HepG2 (cell line): ENCODE measurements around the gene CYB5A. TPM values are rescaled to one million over a fixed set of nuclear protein-coding genes. Genes with fewer than 3 reads are reported as not detected.

ENCODE experiments used
- AGO1 ChIP-seq: fragments of 200-400 bp; formaldehyde crosslinking; IDR thresholded peaks from 2 replicates; pipeline ENCODE4 v1.6.1; 2017; ENCODE audit warnings: mild to moderate bottlenecking, low read depth, low read length, moderate library complexity; ENCODE audit not compliant: poor library complexity, severe bottlenecking
- ARNT2 ChIP-seq: sonication (generic); formaldehyde crosslinking; IDR thresholded peaks from 2 replicates; pipeline ENCODE4 v1.8.0; 2022; ENCODE audit warnings: mild to moderate bottlenecking, low read depth, missing genetic modification reagents, moderate library complexity
- ATF2 ChIP-seq: sonication (generic); formaldehyde crosslinking; IDR thresholded peaks from 2 replicates; pipeline ENCODE4 v1.4.0; 2020; ENCODE audit warnings: missing genetic modification reagents
- CCDC6 ChIP-seq: sonication (generic); formaldehyde crosslinking; IDR thresholded peaks from 2 replicates; pipeline ENCODE4 v1.8.1; 2022; ENCODE audit warnings: mild to moderate bottlenecking, missing genetic modification reagents, moderate library complexity
- CEBPB ChIP-seq: IDR thresholded peaks from 2 replicates; pipeline ENCODE4 v1.6.1; 2011; ENCODE audit warnings: low read depth, low read length, improper control_type of control experiment, borderline replicate concordance
- ELF1 ChIP-seq: sonication (generic); formaldehyde crosslinking; IDR thresholded peaks from 2 replicates; pipeline ENCODE4 v1.4.0; 2020; ENCODE audit warnings: missing genetic modification reagents
- KDM6A ChIP-seq: IDR thresholded peaks from 2 replicates; pipeline ENCODE4 v1.6.1; 2016; ENCODE audit warnings: low read depth
- LCORL ChIP-seq, 2 experiments: fragments of 450-650 bp in 1 of 2; sonication (generic) in 1 of 2; formaldehyde crosslinking in 1 of 2; IDR thresholded peaks; 2 replicates each; pipeline versions ENCODE4 v1.5.0 to v1.6.1; 2017 to 2020; ENCODE audit warnings: antibody characterized with exemption in 1 of 2, missing genetic modification reagents in 1 of 2
- SMARCC2 ChIP-seq: fragments of 450-650 bp; IDR thresholded peaks from 2 replicates; pipeline ENCODE4 v1.6.1; 2017; ENCODE audit warnings: antibody characterized with exemption, mild to moderate bottlenecking
- TEAD3 ChIP-seq: optimal IDR thresholded peaks from 2 replicates; pipeline ENCODE3; 2016; ENCODE audit warnings: borderline replicate concordance
- THAP7 ChIP-seq: sonication (generic); formaldehyde crosslinking; IDR thresholded peaks from 2 replicates; pipeline ENCODE4 v1.8.1; 2023; ENCODE audit warnings: mild to moderate bottlenecking, missing genetic modification reagents
- TOPORS ChIP-seq: sonication (generic); formaldehyde crosslinking; IDR thresholded peaks from 2 replicates; pipeline ENCODE4 v1.8.0; 2023; ENCODE audit warnings: mild to moderate bottlenecking, missing genetic modification reagents
- XBP1 ChIP-seq: sonication (generic); formaldehyde crosslinking; IDR thresholded peaks from 2 replicates; pipeline ENCODE4 v1.5.0; 2020; ENCODE audit warnings: missing genetic modification reagents
- YY1 ChIP-seq: IDR thresholded peaks from 2 replicates; pipeline ENCODE4 v1.6.1; 2011; ENCODE audit warnings: low read length, low read depth, moderate library complexity, mild to moderate bottlenecking; ENCODE audit not compliant: insufficient read depth, insufficient replicate concordance
- ZBTB14 ChIP-seq: sonication (generic); formaldehyde crosslinking; IDR thresholded peaks from 2 replicates; pipeline ENCODE4 v1.4.0; 2020; ENCODE audit warnings: missing genetic modification reagents
- ZNF136 ChIP-seq: sonication (generic); formaldehyde crosslinking; IDR thresholded peaks from 2 replicates; pipeline ENCODE4 v1.8.1; 2022; ENCODE audit warnings: low read depth, mild to moderate bottlenecking, moderate library complexity, missing genetic modification reagents
- ZNF160 ChIP-seq: sonication (generic); formaldehyde crosslinking; IDR thresholded peaks from 2 replicates; pipeline ENCODE4 v1.8.0; 2022; ENCODE audit warnings: mild to moderate bottlenecking, inconsistent platforms, missing genetic modification reagents
- ZNF280D ChIP-seq: sonication (generic); formaldehyde crosslinking; IDR thresholded peaks from 2 replicates; pipeline ENCODE4 v1.5.1; 2020; ENCODE audit warnings: mild to moderate bottlenecking, missing genetic modification reagents
- ZNF549 ChIP-seq: sonication (generic); formaldehyde crosslinking; IDR thresholded peaks from 2 replicates; pipeline ENCODE4 v1.5.0; 2020; ENCODE audit warnings: missing genetic modification reagents
- ZNF768 ChIP-seq: sonication (generic); formaldehyde crosslinking; IDR thresholded peaks from 2 replicates; pipeline ENCODE4 v1.4.0; 2020; ENCODE audit warnings: missing genetic modification reagents
- ZNF839 ChIP-seq: sonication (generic); formaldehyde crosslinking; IDR thresholded peaks from 2 replicates; pipeline ENCODE4 v1.4.0; 2020; ENCODE audit warnings: missing genetic modification reagents, mild to moderate bottlenecking, borderline replicate concordance
- polyA plus RNA-seq, 8 experiments: library from polyadenylated mRNA; depleted of rRNA in 3 of 8; stranded (reverse) in 7 of 8; unstranded in 1 of 8; fragments of >200 nt; fragmentation: Illumina TruSeq in 4 of 8; extraction: Trizol in 4 of 8; gene quantifications; 2 replicates each; pipeline versions ENCODE4 v1.2.1 to v1.2.3, GENCODE V29; 2011 to 2016; ENCODE audit warnings: low read depth in 4 of 8, missing spikeins in 1 of 8, mixed read lengths in 1 of 8; ENCODE audit not compliant: insufficient read depth in 1 of 8
- total RNA-seq, 5 experiments: library from RNA; depleted of rRNA; stranded (reverse); fragments of >200 nt; fragmentation: Illumina TruSeq; extraction: Trizol; gene quantifications; 2 replicates each; pipeline ENCODE4 v1.2.3, GENCODE V29; 2016; ENCODE audit warnings: low read depth in 1 of 5

CYB5A gene
- total and polyA plus RNA-seq, 2 of the 13 experiments (the other 11 are each of a cell fraction or from before 2014, with no cell fraction given), result 215 to 356 TPM

GRCh38 chr18:74290794-74291471 lies 830 bp downstream of the CYB5A start (continued):
- TF ChIP-seq ELF1 (peak; percentile 14; the same call in 1 of the 2 replicates), KDM6A (no peak), ZNF549 (CRISPR knock-in tag) (no peak), ZNF160 (CRISPR knock-in tag) (no peak), CEBPB (no peak), YY1 (peak; percentile 15), ZBTB14 (CRISPR knock-in tag) (peak; percentile 87), ARNT2 (peak; percentile 30; the same call in 1 of the 2 replicates), CCDC6 (CRISPR knock-in tag) (peak; percentile 22; the same call in 1 of the 2 replicates), ATF2 (peak; percentile 18; the same call in 1 of the 2 replicates), AGO1 (peak; percentile 13), XBP1 (CRISPR knock-in tag) (no peak), ZNF768 (peak; percentile 39; the same call in 1 of the 2 replicates), SMARCC2 (no peak), ZNF280D (CRISPR knock-in tag) (no peak), THAP7 (CRISPR knock-in tag) (no peak), LCORL (IDR thresholded peaks at IDR 0.05) (no peak), LCORL (CRISPR knock-in tag; IDR thresholded peaks at IDR 0.05) (peak; percentile 34; the same call in 1 of the 2 replicates), TEAD3 (peak; percentile 21), ZNF136 (no peak), ZNF839 (CRISPR knock-in tag) (no peak), TOPORS (no peak; the same call in 1 of the 2 replicates)
